Measurements from ENCODE around the gene AGAP3. TPM values are rescaled to one million over a fixed set of nuclear protein-coding genes. Genes with fewer than 3 reads are reported as not detected.

The AGAP3 gene
- total and polyA plus RNA-seq, 9 donors = 22.3 to 125 (median 79.9) TPM

GRCh38 chr7:151088856-151089699 lies 2.8 kb downstream of the AGAP3 start:
- H3K4me3 ChIP-seq = peak overlapping the region; percentile 70
- WGBS, 3 donors = 8 to 16% (median 11%) methylated on average over 30 of the region's 30 CpGs
- peaks cover 22% of the 10 kb centered on the region for H3K4me1 ChIP-seq (ENCODE audit: insufficient read depth)
- peak; percentile 60 to 78 (median 69) for DNase-seq
- H3K27ac ChIP-seq = peak overlapping the region; percentile 64 to 77
- no peak for TF ChIP-seq EP300 (IDR thresholded peaks at IDR 0.05)
- TF ChIP-seq, protein P1, sequence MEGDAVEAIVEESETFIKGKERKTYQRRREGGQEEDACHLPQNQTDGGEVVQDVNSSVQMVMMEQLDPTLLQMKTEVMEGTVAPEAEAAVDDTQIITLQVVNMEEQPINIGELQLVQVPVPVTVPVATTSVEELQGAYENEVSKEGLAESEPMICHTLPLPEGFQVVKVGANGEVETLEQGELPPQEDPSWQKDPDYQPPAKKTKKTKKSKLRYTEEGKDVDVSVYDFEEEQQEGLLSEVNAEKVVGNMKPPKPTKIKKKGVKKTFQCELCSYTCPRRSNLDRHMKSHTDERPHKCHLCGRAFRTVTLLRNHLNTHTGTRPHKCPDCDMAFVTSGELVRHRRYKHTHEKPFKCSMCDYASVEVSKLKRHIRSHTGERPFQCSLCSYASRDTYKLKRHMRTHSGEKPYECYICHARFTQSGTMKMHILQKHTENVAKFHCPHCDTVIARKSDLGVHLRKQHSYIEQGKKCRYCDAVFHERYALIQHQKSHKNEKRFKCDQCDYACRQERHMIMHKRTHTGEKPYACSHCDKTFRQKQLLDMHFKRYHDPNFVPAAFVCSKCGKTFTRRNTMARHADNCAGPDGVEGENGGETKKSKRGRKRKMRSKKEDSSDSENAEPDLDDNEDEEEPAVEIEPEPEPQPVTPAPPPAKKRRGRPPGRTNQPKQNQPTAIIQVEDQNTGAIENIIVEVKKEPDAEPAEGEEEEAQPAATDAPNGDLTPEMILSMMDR (IDR thresholded peaks at IDR 0.05) = no peak
- no peak for TF ChIP-seq POLR2A (IDR thresholded peaks at IDR 0.05)
- no peaks in the 10 kb centered on the region for H3K9me3 ChIP-seq
- H3K27me3 ChIP-seq = no peaks in the 10 kb centered on the region
- no peaks in the 10 kb centered on the region for H3K36me3 ChIP-seq
- intact Hi-C loops (cut with DNase I) = no loop called here

DNA sequence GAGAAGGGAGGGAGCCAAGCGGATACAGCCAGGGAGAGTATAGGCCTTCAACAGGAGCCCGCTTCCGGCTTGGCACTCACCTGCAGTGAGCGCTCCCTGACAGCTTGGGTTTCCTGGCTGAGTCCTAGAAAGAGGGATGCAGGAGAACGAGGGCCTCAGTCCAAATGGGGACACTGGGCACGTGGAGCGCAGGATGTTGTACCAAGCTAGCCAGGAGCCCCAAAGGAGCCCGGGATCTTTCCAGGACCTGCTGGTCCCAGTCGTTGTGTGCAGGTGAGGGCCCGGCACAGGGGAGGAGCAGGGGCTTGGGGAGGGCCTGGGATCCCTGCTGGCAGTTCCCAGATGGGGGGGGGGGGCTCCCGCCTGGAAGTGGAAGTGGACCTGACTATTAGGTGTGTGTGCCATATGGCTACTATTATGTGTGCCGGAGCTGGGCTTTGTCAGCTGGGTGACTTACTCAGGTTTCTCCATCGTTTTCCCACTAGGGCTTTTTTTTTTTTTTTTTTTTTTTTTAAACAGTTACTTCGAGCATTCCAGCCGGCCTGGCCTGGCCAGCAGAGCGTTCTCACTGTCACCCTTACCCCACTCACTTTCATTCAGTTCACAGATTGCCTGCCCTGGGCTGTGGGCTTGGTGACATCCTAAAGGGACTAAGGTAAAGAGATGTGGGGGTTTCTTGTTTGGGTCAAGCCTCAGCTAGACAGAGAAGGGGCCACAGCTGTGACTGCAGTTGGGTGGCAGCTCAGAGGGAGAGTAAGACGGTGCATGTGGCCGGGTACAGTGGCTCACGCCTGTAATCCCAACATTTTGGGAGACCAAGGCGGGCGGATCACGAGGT lies 3.8 kb downstream of the AGAP3 start:
- TF ChIP-seq EP300 (IDR thresholded peaks at IDR 0.05) (no peak), POLR2A (IDR thresholded peaks at IDR 0.05) (no peak)
- TF ChIP-seq, protein P1 (IDR thresholded peaks at IDR 0.05) = no peak

GRCh38 chr7:151091003-151091402 lies 4.7 kb downstream of the AGAP3 start:
- no peaks in the 10 kb centered on the region for H3K9me3 ChIP-seq
- intact Hi-C loops (cut with DNase I) = no loop called here
- TF ChIP-seq EP300 (IDR thresholded peaks at IDR 0.05) = no peak
- TF ChIP-seq, protein P1 (IDR thresholded peaks at IDR 0.05) = no peak
- TF ChIP-seq POLR2A (IDR thresholded peaks at IDR 0.05) = no peak
- DNase-seq = peak in 1 of 5 donors; percentile 23
- no peak overlapping the region for H3K27ac ChIP-seq
- 83 to 88% (median 85%) methylated on average over 7 of the region's 7 CpGs for WGBS, 3 donors
- no peak overlapping the region for H3K4me3 ChIP-seq
- H3K27me3 ChIP-seq = no peaks in the 10 kb centered on the region
- H3K4me1 ChIP-seq (ENCODE audit: insufficient read depth) = peaks cover 22% of the 10 kb centered on the region
- H3K36me3 ChIP-seq = no peaks in the 10 kb centered on the region

More for the DNA sequence above, 3.8 kb downstream of the AGAP3 start:
- Histone ChIP-seq H3K4me1 (ENCODE audit: insufficient read depth) (peaks cover 22% of the 10 kb centered on the region), H3K27me3 (no peaks in the 10 kb centered on the region), H3K27ac (peak overlapping the region; percentile 64 to 77), H3K36me3 (no peaks in the 10 kb centered on the region), H3K9me3 (no peaks in the 10 kb centered on the region), H3K4me3 (no peak overlapping the region)
- WGBS, 3 donors = 65 to 74% (median 70%) methylated on average over 22 of the region's 22 CpGs
- peak in 3 of 5 donors; percentile 30 to 41 (median 37) for DNase-seq
- intact Hi-C loops (cut with DNase I) = no loop called here

- Histone ChIP-seq H3K4me1 (ENCODE audit: insufficient read depth) (peaks cover 23% of the 10 kb centered on the region), H3K36me3 (no peaks in the 10 kb centered on the region), H3K27ac (no peak overlapping the region), H3K27me3 (no peaks in the 10 kb centered on the region), H3K4me3 (no peak overlapping the region), H3K9me3 (no peaks in the 10 kb centered on the region)
- WGBS, 3 donors = 56% methylated on average over 6 of the region's 6 CpGs
- DNase-seq = peak in 1 of 5 donors; percentile 29
- intact Hi-C loops (cut with DNase I) = no loop called here
- TF ChIP-seq POLR2A (IDR thresholded peaks at IDR 0.05) = no peak
- TF ChIP-seq EP300 (IDR thresholded peaks at IDR 0.05) = no peak
- TF ChIP-seq, protein P1 (IDR thresholded peaks at IDR 0.05) = no peak
Observed at GRCh38 chr7:151091431-151091830, 5.2 kb downstream of the AGAP3 start.

Data from ovary (tissue), 9 donors.